MM.1S (cell line): ENCODE results near the gene IPO9.

Experiments
- CTCF ChIP-seq: fragments of 300-600 bp; sonication (generic); IDR thresholded peaks from 2 replicates; pipeline ENCODE4 v1.5.1; 2016; ENCODE audit warnings: antibody characterized with exemption, low read length, mixed read lengths
- EZH2 ChIP-seq: fragments of 300-600 bp; sonication (generic); optimal IDR thresholded peaks from 2 replicates; pipeline ENCODE3; 2017; ENCODE audit warnings: low read depth, mild to moderate bottlenecking, antibody characterized with exemption, low read length, mixed read lengths
- EZH2phosphoT487 ChIP-seq: fragments of 300-600 bp; sonication (generic); IDR thresholded peaks from 2 replicates; pipeline ENCODE4 v1.6.1; 2018; ENCODE audit warnings: antibody characterized with exemption, low read length

DNA sequence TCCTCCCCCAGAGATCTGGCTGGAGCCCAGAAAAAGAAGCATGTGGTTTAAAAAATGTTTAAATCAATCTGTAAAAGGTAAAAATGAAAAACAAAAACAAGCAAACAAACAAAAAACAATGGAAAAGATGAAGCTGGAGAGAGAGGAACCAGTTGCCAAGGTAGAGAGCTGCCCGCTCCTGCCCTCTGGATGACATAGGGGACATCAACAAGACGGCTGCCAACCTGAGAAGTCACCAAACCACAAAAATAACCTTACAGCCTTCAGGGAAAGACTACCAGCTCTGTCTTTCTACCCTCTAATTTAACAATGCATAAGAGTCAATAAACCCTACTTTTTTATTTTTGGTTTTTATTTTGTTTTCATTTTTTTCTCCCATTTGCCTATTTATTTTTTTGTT, 8.5 kb upstream of the IPO9 start:
- TF ChIP-seq CTCF = no peak
- no peak for TF ChIP-seq EZH2
- TF ChIP-seq EZH2phosphoT487 = no peak
